Measurements from ENCODE around the gene STX18.
"Not testable (repeated sequence)": the region's sequence is repeated elsewhere in the genome, so short reads cannot be mapped to it uniquely, and the experiment has no call there.

The STX18 gene

GRCh38 chr4:4506961-4507360 is 34.9 kb downstream of the STX18 start:
- DNase-seq = no peak

- not testable (repeated sequence) for DNase-seq
These were observed 36.6 kb downstream of the STX18 start for GRCh38 chr4:4505211-4505610.

DNA sequence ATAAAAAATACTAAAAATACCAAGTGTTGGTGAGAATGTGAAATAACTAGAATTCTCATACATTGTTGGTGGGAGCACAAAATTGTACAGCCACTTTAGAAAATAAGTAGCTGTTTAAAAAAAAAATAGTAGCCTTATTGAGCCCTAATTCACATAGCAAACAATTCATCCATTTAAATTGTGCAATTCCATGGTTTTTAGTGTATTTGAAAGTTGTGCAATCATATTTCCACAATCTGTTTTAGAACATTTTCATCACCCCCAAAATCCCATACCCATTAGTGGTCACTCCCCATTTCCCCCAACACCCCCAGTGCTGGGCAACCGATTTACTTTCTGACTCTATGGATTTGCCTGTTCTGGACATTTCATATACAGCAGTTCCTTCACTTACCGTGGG is 37.1 kb downstream of the STX18 start:
- DNase-seq = no peak

- no peak for DNase-seq
These were observed 39.0 kb downstream of the STX18 start for GRCh38 chr4:4502694-4503311.

GRCh38 chr4:4501679-4502078 is 40.2 kb downstream of the STX18 start:
- no peak for DNase-seq

GRCh38 chr4:4499438-4500123 is 42.3 kb downstream of the STX18 start:
- no peak for DNase-seq

- no peak for DNase-seq
These were observed 45.1 kb downstream of the STX18 start for GRCh38 chr4:4496592-4497372.

- no peak for DNase-seq
These were observed 47.0 kb downstream of the STX18 start for GRCh38 chr4:4494882-4495281.

DNA sequence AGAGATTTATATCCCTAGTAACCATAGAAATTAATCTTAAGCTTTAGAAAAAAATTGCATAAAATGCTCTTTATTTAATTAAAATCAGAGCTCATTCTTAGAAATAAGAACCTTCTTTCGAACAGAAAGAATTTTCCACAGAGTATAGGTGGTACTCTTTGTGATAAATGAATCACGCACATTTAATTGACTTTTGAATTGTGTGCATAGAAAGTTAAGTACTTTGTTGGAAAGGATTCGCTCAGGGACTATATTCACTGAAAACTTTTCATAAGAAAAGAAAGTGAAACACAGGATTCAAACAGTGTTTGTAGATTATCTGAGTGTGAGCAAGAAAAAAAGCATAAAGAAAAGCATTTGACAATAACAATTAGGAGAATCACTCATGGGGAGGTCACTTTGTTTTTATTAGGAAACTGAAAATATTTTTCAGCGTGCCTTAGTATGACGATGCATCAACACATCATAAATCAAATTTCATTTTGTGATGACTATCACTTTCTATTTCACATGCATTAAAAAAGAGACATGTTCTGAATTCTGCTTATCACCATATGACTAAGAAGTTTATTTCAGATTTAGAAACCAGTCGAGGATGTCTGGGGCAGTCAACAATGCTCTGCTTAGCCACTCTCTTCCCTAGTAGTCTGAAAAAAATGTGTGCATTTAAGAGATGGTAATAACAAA is 49.5 kb downstream of the STX18 start:
- no peak for DNase-seq

GRCh38 chr4:4491396-4491893 is 50.4 kb downstream of the STX18 start:
- DNase-seq = no peak

- no peak for DNase-seq
These were observed 51.0 kb downstream of the STX18 start for GRCh38 chr4:4490816-4491215.

DNA sequence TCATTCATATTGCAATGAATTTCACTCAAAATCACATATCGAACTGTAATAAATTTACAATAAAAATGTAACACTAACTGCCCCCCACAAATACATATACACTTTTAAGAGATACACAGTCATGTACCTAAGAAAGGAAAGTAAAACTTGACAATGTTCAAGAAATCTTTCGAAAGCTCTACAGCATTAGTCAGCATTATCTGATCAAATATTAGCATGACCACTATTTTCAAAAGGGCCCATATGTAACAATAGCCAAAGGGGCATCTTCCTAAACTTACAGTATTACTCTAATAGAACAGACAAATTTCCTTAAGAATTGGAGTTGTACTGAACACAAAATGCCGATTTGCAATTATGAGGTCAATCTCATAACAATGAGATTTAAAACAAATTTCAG is 51.8 kb downstream of the STX18 start:
- no peak for DNase-seq

GRCh38 chr4:4488405-4489404 is 53.1 kb downstream of the STX18 start:
- DNase-seq = peak; percentile 45

- peak; percentile 14 for DNase-seq
These were observed 54.9 kb downstream of the STX18 start for GRCh38 chr4:4486969-4487368.

- no peak for DNase-seq
These were observed 56.0 kb downstream of the STX18 start for GRCh38 chr4:4485806-4486205.

GRCh38 chr4:4481399-4481994 is 60.4 kb downstream of the STX18 start:
- no peak for DNase-seq

DNA sequence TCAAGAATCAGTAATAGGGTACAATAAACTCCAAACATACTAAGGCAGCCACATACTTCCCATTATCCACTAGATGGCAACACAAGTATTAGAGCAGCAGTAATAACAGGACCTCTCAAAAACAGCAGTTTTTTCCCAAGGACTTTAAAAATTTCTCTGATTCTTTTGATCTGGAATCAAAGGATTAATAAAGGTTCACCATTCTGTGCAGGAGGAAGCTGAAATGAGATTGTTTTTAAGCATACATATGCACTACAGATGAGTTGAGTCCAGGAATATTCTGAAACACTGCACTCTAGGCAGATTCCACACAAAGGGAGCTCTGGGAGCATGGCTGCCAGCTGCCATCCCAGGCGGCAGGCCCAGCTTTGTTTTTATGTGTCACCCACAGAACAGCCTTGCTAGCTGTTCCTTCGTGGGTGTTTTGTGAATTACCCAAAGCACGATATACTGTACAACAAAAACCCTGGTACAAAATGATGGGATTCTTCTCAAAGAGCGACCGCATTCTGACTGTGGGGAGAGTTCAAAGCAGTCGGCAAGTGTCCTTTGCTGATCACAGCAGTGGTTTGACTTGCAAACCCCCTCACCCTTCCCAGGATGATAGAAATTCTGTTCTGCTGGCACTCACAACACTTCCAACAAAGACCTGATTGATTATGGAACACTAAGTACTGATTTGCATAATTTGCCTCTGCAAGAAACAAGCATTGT is 61.0 kb downstream of the STX18 start:
- peak; percentile 95 for DNase-seq

DNA sequence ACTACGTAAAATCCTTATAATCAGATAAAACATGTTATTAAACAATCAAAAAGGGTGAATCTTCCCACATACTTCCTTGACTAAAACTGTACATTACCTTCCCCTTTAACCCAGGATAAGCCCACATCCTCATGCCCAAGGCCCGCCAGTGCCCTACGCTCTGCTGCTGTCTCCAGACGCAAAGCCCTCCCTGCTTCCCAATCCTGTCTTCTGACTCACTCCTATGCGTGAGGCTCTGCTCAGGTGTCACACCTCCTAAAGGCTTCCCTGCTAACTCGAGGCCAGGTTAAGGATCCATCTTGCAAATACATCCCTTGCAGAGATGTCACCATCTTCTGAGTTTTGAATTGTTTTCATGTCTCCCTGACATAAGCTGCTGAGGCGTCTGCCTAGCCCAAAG is 61.6 kb downstream of the STX18 start:
- DNase-seq = no peak

GRCh38 chr4:4479366-4479765 is 62.5 kb downstream of the STX18 start:
- DNase-seq = no peak

DNA sequence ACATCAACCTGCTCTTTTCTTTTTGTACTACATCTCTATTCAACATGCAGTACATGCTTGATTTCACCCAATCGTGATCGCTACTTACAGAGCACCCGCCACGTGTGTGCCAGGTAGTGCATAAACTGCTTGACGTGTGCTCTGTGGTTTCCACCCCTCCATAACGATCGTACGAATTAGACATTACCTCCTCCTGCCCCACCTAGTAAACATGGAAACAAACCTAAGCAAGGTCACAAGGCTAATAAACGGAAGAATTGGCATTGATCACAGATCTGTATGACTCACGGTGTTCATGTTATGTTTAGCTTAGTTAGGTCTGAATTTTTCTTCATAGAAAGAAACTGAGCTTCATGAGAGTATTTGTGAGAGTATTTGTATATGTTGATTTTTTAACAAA is 64.1 kb downstream of the STX18 start:
- peak; percentile 14 for DNase-seq

DNA sequence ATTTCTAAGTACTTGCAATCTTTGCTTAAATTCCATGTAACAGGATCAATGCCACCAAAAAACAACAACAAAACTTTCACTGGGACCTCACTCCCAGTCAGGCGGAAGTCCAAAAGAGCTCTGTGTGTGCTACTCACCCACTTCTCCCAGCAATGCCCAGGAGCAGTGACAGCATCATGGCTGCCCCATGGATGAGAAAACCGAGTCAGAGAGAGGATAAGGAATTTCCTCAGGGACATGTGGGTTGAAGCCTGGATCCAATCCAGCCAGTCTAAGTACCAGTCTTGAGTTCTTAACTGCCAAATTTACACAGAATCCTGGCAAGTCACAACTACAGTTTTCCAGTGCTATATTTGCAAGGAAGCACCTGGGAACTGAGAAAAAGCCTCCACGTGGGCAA is 64.5 kb downstream of the STX18 start:
- DNase-seq = no peak

Measured in NCI-H526 treated with DMSO at 0.1 percent for 48 hours (cell line).